Stimulated activated CD8-positive, alpha-beta memory T cell treated with anti-CD3 and anti-CD28 coated beads, Interleukin-7, amount 100 ng/mL, for 24 hours (primary cell): ENCODE data around the gene CENPB.
"Not testable (repeated sequence)": the region's sequence is repeated elsewhere in the genome, so short reads cannot be mapped to it uniquely, and the experiment has no call there.

Source experiments
- DNase-seq: peaks from one replicate; pipeline ENCODE4 v3.0.0-alpha.2; 2020; ENCODE audit warnings: low read depth

Gene CENPB, protein sequence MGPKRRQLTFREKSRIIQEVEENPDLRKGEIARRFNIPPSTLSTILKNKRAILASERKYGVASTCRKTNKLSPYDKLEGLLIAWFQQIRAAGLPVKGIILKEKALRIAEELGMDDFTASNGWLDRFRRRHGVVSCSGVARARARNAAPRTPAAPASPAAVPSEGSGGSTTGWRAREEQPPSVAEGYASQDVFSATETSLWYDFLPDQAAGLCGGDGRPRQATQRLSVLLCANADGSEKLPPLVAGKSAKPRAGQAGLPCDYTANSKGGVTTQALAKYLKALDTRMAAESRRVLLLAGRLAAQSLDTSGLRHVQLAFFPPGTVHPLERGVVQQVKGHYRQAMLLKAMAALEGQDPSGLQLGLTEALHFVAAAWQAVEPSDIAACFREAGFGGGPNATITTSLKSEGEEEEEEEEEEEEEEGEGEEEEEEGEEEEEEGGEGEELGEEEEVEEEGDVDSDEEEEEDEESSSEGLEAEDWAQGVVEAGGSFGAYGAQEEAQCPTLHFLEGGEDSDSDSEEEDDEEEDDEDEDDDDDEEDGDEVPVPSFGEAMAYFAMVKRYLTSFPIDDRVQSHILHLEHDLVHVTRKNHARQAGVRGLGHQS

DNA sequence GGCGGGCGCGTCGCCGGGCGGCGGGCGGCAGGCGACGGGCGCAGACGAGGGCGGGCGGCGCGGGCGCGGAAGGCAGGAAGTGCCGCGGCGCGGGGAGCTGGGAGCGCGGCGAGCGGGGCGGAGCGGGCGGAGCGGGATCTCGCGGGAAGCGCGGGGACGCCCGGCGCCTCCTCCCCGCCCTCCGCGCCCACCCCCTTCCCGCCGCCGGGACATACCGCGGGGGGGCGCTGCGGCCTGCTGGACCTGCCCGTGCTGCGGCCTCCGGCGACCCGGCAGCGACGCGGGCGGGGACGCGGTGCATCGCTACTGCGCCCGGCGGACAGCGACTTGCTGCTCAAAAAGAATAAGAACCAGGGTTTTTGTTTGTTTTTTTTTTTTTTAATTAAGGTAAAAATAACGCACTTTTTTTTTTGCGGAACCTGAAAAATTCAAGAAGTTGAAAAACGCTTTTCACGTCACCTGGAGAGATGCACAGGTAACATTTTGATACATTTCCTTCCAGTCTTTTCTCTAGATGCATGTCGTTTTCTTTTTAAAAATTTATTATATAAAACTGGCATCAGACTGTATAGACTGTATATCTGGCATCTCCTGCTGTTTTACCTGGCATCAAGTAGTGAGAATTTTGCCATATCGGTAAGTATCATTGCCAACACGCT, at the start of gene CENPB:
TSS of gene CENPB (minus strand) at position 76 of the 659 bp plus-strand sequence. CDS start 257 bp downstream, outside the sequence.
- DNase-seq: peak; percentile 74

GRCh38 chr20:3836132-3836531, 49.6 kb upstream of the CENPB start:
- no peak for DNase-seq

DNA sequence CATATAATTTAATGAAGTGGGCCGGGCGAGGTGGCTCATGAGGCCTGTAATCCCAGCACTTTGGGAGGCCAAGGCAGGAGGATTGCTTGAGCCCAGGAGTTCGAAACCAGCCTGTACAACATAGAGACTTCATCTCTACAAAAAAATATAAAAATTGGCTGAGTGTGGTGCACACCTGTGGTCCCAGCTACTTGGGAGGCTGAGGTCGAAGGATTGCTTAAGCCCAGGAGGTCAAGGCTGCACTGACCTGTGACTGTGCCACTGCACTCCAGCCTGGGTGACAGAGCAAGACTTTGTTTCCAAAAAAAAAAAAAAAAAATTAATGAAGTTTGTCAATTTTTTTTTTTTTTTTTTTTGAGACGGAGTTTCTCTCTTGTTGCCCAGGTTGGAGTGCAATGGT, 43.4 kb upstream of the CENPB start:
- not testable (repeated sequence) for DNase-seq

- DNase-seq: no peak
Measured at GRCh38 chr20:3828798-3829197, 42.3 kb upstream of the CENPB start.

GRCh38 chr20:3826420-3826819, 39.9 kb upstream of the CENPB start:
- DNase-seq: no peak

GRCh38 chr20:3825526-3825925, 39.0 kb upstream of the CENPB start:
- DNase-seq: no peak

DNA sequence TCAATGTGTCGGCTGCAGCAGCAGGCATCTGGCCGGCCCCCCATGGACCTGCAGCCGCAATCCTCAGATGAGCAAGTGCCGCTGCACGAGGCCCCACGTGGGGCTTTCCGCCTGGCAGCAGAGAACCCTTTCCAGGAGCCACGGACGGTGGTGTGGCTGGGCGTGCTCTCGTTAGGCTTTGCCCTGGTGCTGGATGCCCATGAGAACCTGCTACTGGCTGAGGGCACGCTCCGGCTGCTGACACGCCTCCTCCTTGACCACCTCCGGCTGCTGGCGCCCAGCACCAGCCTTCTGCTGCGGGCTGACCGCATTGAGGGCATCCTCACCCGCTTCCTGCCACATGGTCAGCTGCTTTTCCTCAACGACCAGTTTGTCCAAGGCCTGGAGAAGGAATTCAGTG, 37.3 kb upstream of the CENPB start:
- no peak for DNase-seq

DNA sequence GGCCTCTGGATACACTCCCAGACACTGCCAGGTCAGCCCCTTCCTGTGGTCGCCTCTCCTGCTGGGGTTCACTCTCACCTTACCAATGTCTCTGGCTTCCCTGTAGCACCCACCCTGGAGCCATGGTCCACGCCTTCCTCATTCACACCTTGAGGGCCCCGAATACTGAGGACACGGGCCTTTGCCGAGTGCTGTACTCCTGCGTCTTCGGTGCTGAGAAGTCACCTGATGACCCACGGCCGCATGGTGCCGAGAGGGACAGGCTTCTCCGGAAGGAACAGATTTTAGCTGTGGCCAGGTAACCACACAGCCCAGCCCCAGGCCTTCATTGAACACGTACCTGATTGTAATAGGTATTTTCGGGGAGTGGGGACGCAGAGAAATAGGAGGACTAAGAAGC, 35.5 kb upstream of the CENPB start:
- no peak for DNase-seq

DNA sequence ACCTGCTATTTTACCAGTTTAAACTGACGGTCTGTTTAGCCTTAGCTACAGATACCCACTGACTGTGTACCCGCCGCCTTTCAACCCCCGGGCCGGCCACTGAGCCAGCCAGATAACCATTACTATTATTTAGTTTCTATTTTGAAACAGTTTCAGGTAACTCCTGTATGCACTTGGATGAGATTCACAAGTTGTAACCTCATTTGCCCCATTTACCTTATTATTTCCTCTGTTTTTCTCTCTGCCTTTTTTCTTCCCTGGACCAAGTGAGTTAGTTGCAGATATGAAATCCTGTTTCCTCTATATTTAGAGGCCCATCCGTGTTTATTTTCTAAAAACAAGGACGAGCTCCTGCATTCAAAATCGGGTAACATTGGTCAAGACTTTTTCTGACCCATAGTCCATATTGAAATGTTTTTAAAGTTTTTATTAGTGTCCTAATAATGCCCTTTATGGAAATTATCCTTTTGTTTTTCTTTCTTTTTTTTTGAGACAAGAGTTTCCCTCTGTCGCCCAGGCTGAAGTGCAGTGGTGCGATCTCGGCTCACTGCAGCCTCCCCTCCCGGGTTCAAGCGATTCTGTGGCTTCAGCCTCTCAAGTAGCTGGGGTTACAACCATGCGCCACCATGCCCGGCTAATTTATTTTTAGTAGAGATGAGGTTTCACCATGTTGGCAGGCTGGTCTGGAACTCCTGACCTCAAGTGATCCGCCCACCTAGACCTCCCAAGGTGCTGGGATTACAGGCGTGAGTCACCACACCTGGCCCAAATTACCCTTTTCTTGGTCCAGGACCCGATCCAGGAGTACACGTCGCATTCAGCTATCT, 34.6 kb upstream of the CENPB start:
- no peak for DNase-seq

GRCh38 chr20:3820048-3820900, 33.7 kb upstream of the CENPB start, which contains the start of gene AP5S1:
Gene AP5S1, plus strand, starts transcription at chr20:3820547. Its CDS starts 1,571 bp downstream, at chr20:3822118.
- peak; percentile 85 for DNase-seq

GRCh38 chr20:3819411-3820047, 33.0 kb upstream of the CENPB start:
- no peak for DNase-seq

DNA sequence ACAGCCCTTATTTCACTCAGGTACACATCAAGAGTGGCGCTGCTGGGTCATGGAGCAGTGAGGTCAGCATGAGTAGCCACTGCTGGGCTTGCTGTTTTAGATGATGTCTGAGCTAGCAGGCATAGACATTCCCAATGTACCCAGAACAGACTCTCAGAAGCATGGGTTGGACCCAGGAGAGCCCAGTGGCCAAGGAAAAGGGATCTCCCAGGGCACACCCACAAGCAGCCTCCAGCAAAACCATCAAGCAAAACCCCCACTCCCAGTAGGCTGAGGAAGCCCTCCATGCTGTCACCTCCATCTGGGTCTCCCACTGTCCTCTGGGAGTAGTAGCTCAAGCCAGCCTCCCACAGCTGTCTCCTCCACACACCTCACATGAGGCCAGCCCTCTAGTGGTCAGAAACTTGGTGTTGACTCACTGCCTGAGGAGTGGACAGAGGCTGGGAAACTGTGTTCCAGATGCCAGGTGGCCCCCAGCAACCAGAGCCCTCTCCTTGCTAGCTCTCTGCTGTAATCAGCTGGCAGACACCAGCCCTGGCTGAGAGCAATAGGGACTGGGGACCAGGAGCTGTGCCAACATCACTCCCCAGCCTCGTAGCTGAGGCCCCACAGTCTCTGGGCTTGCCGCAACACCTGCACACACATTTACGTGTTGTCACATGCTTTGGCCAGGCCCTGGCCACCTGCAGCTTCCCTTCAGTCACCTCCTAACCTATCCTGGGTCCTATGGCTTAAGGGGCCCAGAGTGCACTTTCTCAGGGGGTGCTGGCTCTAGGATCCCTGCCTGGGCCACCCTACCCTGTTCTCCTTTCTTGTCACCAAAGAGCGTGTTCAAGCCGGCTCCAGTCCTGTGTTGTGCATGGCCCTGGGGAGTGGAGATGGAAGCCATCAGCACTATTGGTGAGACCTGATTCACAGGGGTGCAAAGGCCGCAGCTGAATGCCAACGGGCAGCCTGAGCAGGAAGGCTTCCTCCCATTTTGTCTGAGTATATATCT, 31.9 kb upstream of the CENPB start:
- no peak for DNase-seq

- no peak for DNase-seq
Measured at GRCh38 chr20:3815703-3816315, 29.3 kb upstream of the CENPB start.

DNA sequence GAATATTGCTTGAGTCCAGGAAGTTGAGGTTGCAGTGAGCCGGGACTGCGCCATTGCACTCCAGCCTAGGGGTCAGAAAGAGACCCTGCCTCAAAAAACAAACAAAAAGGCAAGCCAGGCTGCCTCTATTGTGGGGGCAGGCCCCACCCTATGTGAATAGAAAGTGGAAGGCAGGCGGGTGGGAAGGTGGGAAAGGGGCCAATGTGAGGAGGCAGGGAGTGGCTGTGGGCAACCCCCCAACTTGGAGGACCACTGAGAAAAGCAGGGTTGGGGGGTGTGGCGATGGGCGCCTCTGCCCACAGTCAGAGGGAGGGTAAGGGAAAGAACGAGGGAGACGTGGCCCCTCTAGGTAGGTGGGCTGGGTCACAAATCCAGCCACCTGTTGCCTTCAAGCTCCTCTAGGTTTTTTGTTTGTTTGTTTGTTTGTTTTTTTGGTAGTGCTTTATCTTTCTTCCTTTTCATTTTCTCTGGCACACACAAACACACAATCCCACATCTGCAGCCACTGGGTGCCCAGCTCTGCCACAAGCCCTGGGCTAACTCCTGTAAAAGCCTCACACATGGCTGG, 28.5 kb upstream of the CENPB start:
- DNase-seq: no peak

- no peak for DNase-seq
Measured at GRCh38 chr20:3813848-3814581, 27.5 kb upstream of the CENPB start.

DNA sequence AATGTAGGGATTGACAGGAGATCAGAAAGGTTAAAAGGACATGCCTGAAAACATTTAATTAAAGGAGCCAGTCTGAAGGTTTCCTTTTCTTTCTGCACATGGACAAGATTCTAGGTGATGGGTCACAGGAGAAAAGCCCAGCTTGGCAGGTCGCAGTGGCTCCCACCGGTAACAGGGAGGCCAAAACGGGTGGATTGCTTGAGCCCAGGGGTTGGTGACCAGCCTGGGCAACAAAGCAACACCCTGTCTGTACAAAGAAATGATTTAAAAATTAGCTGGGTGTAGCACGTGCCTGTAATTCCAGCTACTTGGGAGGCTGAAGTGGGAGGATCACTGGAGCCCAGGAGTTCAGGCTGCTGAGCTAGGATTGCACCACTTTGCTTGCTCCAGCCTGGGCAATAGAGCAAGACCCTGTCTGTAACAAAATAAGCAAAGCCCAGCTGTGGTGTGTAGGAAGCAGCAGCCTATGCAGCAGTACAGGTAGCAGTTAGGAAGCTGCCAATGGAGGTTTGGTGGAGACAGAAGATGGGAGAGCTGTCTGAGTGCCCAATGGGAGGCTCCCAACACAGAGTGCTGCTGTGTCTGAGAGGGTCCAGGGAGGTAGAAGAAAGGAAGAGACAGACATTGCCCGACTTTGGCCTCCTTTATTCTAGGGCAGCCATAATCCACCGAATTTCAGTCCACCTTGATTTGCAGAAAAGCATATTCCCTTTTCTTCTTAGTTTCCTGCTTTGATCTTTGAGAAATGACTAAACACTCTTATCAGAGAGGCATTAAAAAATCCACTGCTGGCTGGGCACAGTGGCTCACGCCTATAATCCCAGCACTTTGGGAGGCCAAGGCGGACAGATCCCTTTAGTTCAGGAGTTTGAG, 26.7 kb upstream of the CENPB start:
- DNase-seq: no peak

GRCh38 chr20:3812259-3812681, 25.7 kb upstream of the CENPB start:
- DNase-seq: no peak
